Naive thymus-derived CD4-positive, alpha-beta T cell (primary cell): ENCODE measurements around the gene SEMG2. TPM values are rescaled to one million over a fixed set of nuclear protein-coding genes. Genes with fewer than 3 reads are reported as not detected.
A peak's percentile ranks its signal among the peaks of the same experiment; 100 is the strongest.

ENCODE experiments used
- ATAC-seq: fragments of 150-1000 bp; cut with Tn5 transposase; 2 replicates; pipeline ENCODE4 v1.10.0; 2021; ENCODE audit warnings: mild to moderate bottlenecking, moderate library complexity
- CTCF ChIA-PET: fragments of 350-600 bp; sonication (Branson Sonifier 250); formaldehyde crosslinking; loops from one replicate; lab custom pipeline; 2021; ENCODE audit warnings: antibody characterized with exemption; lab: Charles Lee
- POLR2A ChIA-PET: fragments of 350-600 bp; sonication (Branson Sonifier 250); formaldehyde crosslinking; loops from one replicate; lab custom pipeline; 2021; ENCODE audit warnings: antibody characterized with exemption, inconsistent platforms; lab: Charles Lee
- DNase-seq, 9 donors: peaks; one replicate each; pipeline versions ENCODE4 v3.0.0 to v3.0.0-alpha.2; 2020 to 2022; ENCODE audit warnings: mixed read lengths in 1 of 9
- H3K27ac ChIP-seq: one replicate; pipeline ENCODE4 v1.7.0; 2013; ENCODE audit warnings: mild to moderate bottlenecking, low read depth, low read length, moderate library complexity
- H3K27me3 ChIP-seq, 2 donors: one replicate each; pipeline ENCODE4 v1.7.0; 2013; ENCODE audit warnings: low read length in 2 of 2, mild to moderate bottlenecking in 2 of 2, moderate library complexity in 2 of 2; ENCODE audit not compliant: control insufficient read depth in 2 of 2, insufficient read depth in 2 of 2
- H3K36me3 ChIP-seq, 3 experiments: 1 replicate in 2 of 3; 2 replicates in 1 of 3; pipeline ENCODE4 v1.7.0; 2013; ENCODE audit warnings: low read length in 3 of 3, mild to moderate bottlenecking in 3 of 3, moderate library complexity in 1 of 3; ENCODE audit not compliant: insufficient read depth in 3 of 3, control insufficient read depth in 2 of 3
- H3K4me1 ChIP-seq, 2 donors: one replicate each; pipeline ENCODE4 v1.7.0; 2013; ENCODE audit warnings: low read length in 2 of 2, mild to moderate bottlenecking in 2 of 2, moderate library complexity in 1 of 2; ENCODE audit not compliant: control insufficient read depth in 2 of 2, insufficient read depth in 2 of 2
- H3K4me3 ChIP-seq: 2 replicates; pipeline ENCODE4 v1.7.0; 2013; ENCODE audit warnings: mild to moderate bottlenecking, low read length
- H3K9me3 ChIP-seq, 3 experiments: 1 replicate in 2 of 3; 2 replicates in 1 of 3; pipeline ENCODE4 v1.7.0; 2013; ENCODE audit warnings: low read length in 3 of 3; ENCODE audit not compliant: control insufficient read depth in 2 of 3
- H3K27ac Mint-ChIP-seq, 9 donors: one replicate each; pipeline ENCODE4 v1.8.0; 2020 to 2022; ENCODE audit warnings: mixed read lengths in 9 of 9, mild to moderate bottlenecking in 8 of 9, moderate library complexity in 5 of 9, inconsistent platforms in 2 of 9
- H3K27me3 Mint-ChIP-seq, 5 donors: one replicate each; pipeline ENCODE4 v1.8.0; 2021 to 2022; ENCODE audit warnings: mixed read lengths in 5 of 5, mild to moderate bottlenecking in 1 of 5
- H3K36me3 Mint-ChIP-seq, 5 donors: one replicate each; pipeline ENCODE4 v1.8.0; 2020 to 2022; ENCODE audit warnings: mixed read lengths in 5 of 5, mild to moderate bottlenecking in 3 of 5, inconsistent platforms in 1 of 5
- H3K4me1 Mint-ChIP-seq, 7 donors: one replicate each; pipeline ENCODE4 v1.8.0; 2020 to 2022; ENCODE audit warnings: mixed read lengths in 7 of 7, mild to moderate bottlenecking in 3 of 7, inconsistent platforms in 1 of 7
- H3K4me3 Mint-ChIP-seq, 10 donors: one replicate each; pipeline ENCODE4 v1.8.0; 2020 to 2022; ENCODE audit warnings: mild to moderate bottlenecking in 10 of 10, mixed read lengths in 10 of 10, moderate library complexity in 6 of 10, inconsistent platforms in 2 of 10
- H3K9me3 Mint-ChIP-seq, 11 donors: one replicate each; pipeline ENCODE4 v1.8.0; 2020 to 2022; ENCODE audit warnings: mixed read lengths in 11 of 11, mild to moderate bottlenecking in 4 of 11, inconsistent platforms in 1 of 11, moderate library complexity in 1 of 11
- intact Hi-C, 2 donors: fragments of 100-400 bp; cut with micrococcal nuclease; formaldehyde crosslinking; loops; one replicate each; pipeline ENCODE4 v1.15.1; 2023
- polyA plus RNA-seq, 2 donors: library from polyadenylated mRNA; unstranded; fragments of 300-500 nt; fragmentation: Illumina TruSeq; gene quantifications; one replicate each; pipeline ENCODE4 v1.2.3, GENCODE V29; 2021
- total RNA-seq, 6 experiments: library from RNA in 5 of 6; stranded (reverse) in 5 of 6; gene quantifications; 1 replicate in 5 of 6; 2 replicates in 1 of 6; pipeline ENCODE4 v1.2.3 and lab custom pipeline; 2021 to 2026

Gene SEMG2
- total and polyA plus RNA-seq, 7 experiments from 2014 or later = not detected

DNA sequence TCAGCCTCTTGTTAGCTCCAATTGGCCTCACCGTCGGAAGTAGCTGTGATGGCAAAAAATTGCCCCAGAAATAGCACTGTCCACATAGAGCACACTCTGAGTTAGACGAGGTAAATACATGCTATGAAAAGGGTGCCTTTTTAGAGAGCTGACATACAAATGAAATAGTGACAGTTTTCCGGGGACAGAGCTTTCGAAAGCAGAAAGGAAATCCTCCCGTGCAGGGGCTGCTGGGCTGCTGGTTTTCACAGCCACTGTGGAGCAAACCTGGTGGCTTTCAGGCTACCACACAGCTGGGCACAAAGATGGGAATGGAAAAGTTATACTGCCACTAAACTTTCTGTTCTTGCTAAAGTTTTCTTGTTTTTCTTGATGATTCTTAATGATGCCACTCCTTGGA, 24.9 kb downstream of the SEMG2 start:
- ATAC-seq (no peak), DNase-seq (no peak)
- Histone ChIP-seq H3K36me3 (no peaks in the 10 kb centered on the region), H3K27me3 (peaks cover 0 to 4% of the 10 kb centered on the region in 2 donors), H3K9me3 (no peaks in the 10 kb centered on the region), H3K4me3 (no peak overlapping the region), H3K27ac (no peak overlapping the region), H3K4me1 (no peaks in the 10 kb centered on the region)
- POLR2A ChIA-PET = no interaction called here
- CTCF ChIA-PET = no interaction called here
- no peaks in the 10 kb centered on the region for H3K4me1 Mint-ChIP-seq
- no peaks in the 10 kb centered on the region for H3K9me3 Mint-ChIP-seq
- no peaks in the 10 kb centered on the region for H3K36me3 Mint-ChIP-seq
- H3K4me3 Mint-ChIP-seq = no peak overlapping the region
- intact Hi-C loops = no loop called here
- peaks cover 46 to 86% (median 60%) of the 10 kb centered on the region in 5 donors for H3K27me3 Mint-ChIP-seq
- no peak overlapping the region for H3K27ac Mint-ChIP-seq

GRCh38 chr20:45247865-45248264, 26.7 kb downstream of the SEMG2 start:
- Histone ChIP-seq H3K36me3 (no peaks in the 10 kb centered on the region), H3K4me1 (no peaks in the 10 kb centered on the region), H3K4me3 (no peak overlapping the region), H3K27ac (no peak overlapping the region), H3K9me3 (no peaks in the 10 kb centered on the region), H3K27me3 (peaks cover 0 to 4% of the 10 kb centered on the region in 2 donors)
- Mint-ChIP-seq H3K27me3 (peaks cover 59 to 83% (median 75%) of the 10 kb centered on the region in 5 donors), H3K36me3 (no peaks in the 10 kb centered on the region), H3K4me3 (no peak overlapping the region), H3K9me3 (no peaks in the 10 kb centered on the region), H3K4me1 (no peaks in the 10 kb centered on the region), H3K27ac (no peak overlapping the region)
- POLR2A ChIA-PET = no interaction called here
- intact Hi-C loops = no loop called here
- CTCF ChIA-PET = no interaction called here
- no peak for ATAC-seq
- DNase-seq = no peak

DNA sequence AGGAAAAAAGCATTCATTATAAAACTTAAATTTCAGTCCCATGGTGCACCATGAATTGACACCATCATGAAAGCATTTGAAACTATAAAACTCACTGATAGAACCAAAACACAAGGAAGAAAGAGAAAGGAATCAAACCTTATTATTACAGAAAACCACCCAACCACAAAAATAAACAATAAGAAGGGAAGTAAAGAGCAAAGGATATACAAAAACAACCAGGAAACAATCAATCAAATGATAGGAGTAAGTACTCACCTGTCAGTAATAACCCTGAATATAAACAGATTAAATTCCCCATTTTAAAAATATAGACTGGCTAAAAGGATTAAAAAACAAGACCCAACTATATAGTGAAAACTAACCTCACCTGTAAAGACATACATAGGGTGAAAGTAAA, 27.4 kb downstream of the SEMG2 start:
- H3K27ac Mint-ChIP-seq = no peak overlapping the region
- no peak overlapping the region for H3K4me3 ChIP-seq
- intact Hi-C loops = no loop called here
- ATAC-seq = no peak
- peaks cover 56 to 78% (median 75%) of the 10 kb centered on the region in 5 donors for H3K27me3 Mint-ChIP-seq
- no peaks in the 10 kb centered on the region for H3K9me3 Mint-ChIP-seq
- no peak overlapping the region for H3K4me3 Mint-ChIP-seq
- ChIA-PET POLR2A (no interaction called here), CTCF (no interaction called here)
- H3K4me1 Mint-ChIP-seq = no peaks in the 10 kb centered on the region
- no peaks in the 10 kb centered on the region for H3K36me3 Mint-ChIP-seq
- no peaks in the 10 kb centered on the region for H3K4me1 ChIP-seq
- no peaks in the 10 kb centered on the region for H3K9me3 ChIP-seq
- H3K36me3 ChIP-seq = no peaks in the 10 kb centered on the region
- no peaks in the 10 kb centered on the region for H3K27me3 ChIP-seq
- no peak for DNase-seq
- no peak overlapping the region for H3K27ac ChIP-seq

DNA sequence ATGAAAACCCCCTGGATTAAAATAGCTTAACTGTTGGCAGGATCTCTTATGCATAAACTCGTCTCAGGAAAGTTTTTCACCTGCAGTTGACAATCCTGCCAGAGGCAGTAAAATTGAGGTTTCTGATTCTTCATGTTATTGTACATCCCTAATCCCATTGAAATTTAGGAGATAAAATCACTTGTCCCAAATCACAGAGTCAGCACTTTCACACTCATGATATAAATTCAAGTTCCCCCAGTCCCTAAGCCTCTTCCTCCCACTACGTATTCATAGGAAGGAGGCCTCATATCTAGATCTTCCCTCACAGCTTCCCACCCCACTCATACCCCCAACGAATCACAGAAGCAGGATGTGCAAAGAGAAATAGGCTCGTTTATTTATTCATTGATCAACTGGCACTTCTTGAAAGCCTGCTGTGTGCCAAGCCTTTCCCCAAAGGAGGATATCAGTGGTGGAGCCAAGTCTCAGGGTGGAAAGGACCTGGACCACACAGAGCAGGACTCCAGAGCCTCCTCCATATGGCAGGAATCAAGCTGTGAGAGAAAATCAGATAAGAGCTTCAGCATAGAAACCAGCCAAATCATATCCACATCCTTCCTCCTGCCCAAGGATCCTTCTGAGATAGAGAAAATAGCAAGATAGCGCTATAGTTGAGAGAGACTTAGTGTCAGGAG, 30.8 kb downstream of the SEMG2 start:
- H3K4me3 Mint-ChIP-seq = no peak overlapping the region
- DNase-seq = no peak
- no peak for ATAC-seq
- POLR2A ChIA-PET = no interaction called here
- H3K27me3 Mint-ChIP-seq = peaks cover 40 to 62% (median 50%) of the 10 kb centered on the region in 5 donors
- H3K4me1 Mint-ChIP-seq = peaks cover 0 to 7% (median 0%) of the 10 kb centered on the region in 7 donors
- H3K27ac Mint-ChIP-seq = no peak overlapping the region
- Histone ChIP-seq H3K27me3 (no peaks in the 10 kb centered on the region), H3K9me3 (no peaks in the 10 kb centered on the region), H3K36me3 (no peaks in the 10 kb centered on the region), H3K4me1 (no peaks in the 10 kb centered on the region), H3K4me3 (no peak overlapping the region), H3K27ac (no peak overlapping the region)
- H3K36me3 Mint-ChIP-seq = no peaks in the 10 kb centered on the region
- no peaks in the 10 kb centered on the region for H3K9me3 Mint-ChIP-seq
- CTCF ChIA-PET = interaction anchor here (0.6 kb wide), 1 partner anchor 1126 kb away, joined by 3 read pairs; no protein-coding TSS in a partner anchor
- intact Hi-C loops = no loop called here

- H3K9me3 ChIP-seq = no peaks in the 10 kb centered on the region
- H3K4me3 ChIP-seq = no peak overlapping the region
- H3K27me3 ChIP-seq = no peaks in the 10 kb centered on the region
- ChIA-PET CTCF (interaction anchor here (1.7 kb wide), 1 partner anchor 41 kb away, joined by 4 read pairs; no protein-coding TSS in a partner anchor), POLR2A (no interaction called here)
- DNase-seq (no peak), ATAC-seq (no peak)
- Mint-ChIP-seq H3K4me3 (no peak overlapping the region), H3K27ac (no peak overlapping the region), H3K4me1 (peaks cover 0 to 7% (median 0%) of the 10 kb centered on the region in 7 donors), H3K9me3 (no peaks in the 10 kb centered on the region), H3K36me3 (no peaks in the 10 kb centered on the region), H3K27me3 (peaks cover 31 to 50% (median 39%) of the 10 kb centered on the region in 5 donors)
- H3K4me1 ChIP-seq = no peaks in the 10 kb centered on the region
- no peaks in the 10 kb centered on the region for H3K36me3 ChIP-seq
- intact Hi-C loops = no loop called here
- H3K27ac ChIP-seq = no peak overlapping the region
Observed at GRCh38 chr20:45253261-45253660, 32.1 kb downstream of the SEMG2 start.

- no peak for DNase-seq
- no peaks in the 10 kb centered on the region for H3K36me3 ChIP-seq
- Mint-ChIP-seq H3K4me3 (no peak within 1 kb of the TSS), H3K27me3 (peaks cover 28 to 54% (median 33%) of the 10 kb centered on the region in 5 donors), H3K36me3 (no peaks in the 10 kb centered on the region), H3K27ac (no peak within 1 kb of the TSS), H3K9me3 (no peaks in the 10 kb centered on the region), H3K4me1 (peaks cover 0 to 7% (median 0%) of the 10 kb centered on the region in 7 donors)
- H3K4me3 ChIP-seq = no peak within 1 kb of the TSS
- no peaks in the 10 kb centered on the region for H3K4me1 ChIP-seq
- intact Hi-C loops = no loop called here
- H3K9me3 ChIP-seq = no peaks in the 10 kb centered on the region
- CTCF ChIA-PET = interaction anchor here (1.7 kb wide), 1 partner anchor 39 kb away, joined by 4 read pairs; no protein-coding TSS in a partner anchor
- H3K27me3 ChIP-seq = no peaks in the 10 kb centered on the region
- H3K27ac ChIP-seq = no peak within 1 kb of the TSS
- peak; percentile 37 for ATAC-seq
- POLR2A ChIA-PET = no interaction called here
Observed at GRCh38 chr20:45254383-45255262, 33.5 kb downstream of the SEMG2 start, which contains the start of gene SLPI. Gene SLPI (minus strand): TSS chr20:45254564. CDS start chr20:45254543, 21 bp downstream.
